ELF-1 (cell line): ENCODE data around the gene ANKIB1.

Experiments used
- DNase-seq: peaks from one replicate; pipeline ENCODE4 v3.0.0-alpha.2; 2016; ENCODE audit warnings: low read depth, low spot score

The ANKIB1 gene

DNA sequence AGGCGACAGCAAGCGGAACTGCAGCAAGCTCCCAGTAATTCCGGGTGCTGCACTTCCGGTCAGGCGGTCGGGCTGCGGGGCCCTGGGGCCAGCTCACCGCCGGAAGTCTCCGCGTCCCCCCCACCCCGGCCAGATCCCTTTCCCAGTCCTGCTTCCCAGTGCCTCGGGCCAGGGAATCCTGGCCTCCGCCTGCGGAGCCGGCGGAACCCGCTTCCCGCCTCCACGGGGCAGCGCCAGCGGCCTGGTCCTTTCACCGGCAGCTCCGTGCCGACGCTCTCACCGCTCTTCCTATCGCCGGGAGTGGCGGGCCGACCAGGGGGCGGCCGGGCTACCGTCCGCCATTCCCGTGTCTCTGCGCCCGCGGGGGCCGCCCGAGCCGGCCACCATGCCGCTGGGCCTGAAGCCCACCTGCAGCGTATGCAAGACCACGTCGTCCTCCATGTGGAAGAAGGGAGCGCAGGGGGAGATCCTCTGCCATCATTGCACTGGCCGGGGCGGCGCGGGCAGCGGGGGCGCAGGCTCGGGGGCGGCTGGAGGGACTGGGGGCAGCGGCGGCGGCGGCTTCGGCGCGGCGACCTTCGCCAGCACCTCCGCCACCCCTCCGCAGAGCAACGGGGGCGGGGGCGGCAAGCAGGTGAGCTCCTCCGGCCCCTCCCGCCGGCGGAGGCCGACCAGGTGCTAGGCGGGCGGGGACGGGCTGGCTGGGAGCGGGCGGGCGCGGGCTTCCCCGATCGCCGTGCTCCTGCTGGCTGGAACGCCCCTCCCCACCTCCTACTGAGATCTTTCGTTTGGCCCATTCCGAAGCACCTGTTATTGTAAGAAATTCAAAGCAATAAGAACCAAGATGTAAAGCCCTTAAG lies 201.8 kb downstream of the ANKIB1 start, which contains the start of gene GATAD1:
GATAD1 (plus strand) TSS at position 138 of the 860 bp plus-strand sequence; CDS start at position 386, 248 bp downstream.
- DNase-seq, result peak; percentile 98

DNA sequence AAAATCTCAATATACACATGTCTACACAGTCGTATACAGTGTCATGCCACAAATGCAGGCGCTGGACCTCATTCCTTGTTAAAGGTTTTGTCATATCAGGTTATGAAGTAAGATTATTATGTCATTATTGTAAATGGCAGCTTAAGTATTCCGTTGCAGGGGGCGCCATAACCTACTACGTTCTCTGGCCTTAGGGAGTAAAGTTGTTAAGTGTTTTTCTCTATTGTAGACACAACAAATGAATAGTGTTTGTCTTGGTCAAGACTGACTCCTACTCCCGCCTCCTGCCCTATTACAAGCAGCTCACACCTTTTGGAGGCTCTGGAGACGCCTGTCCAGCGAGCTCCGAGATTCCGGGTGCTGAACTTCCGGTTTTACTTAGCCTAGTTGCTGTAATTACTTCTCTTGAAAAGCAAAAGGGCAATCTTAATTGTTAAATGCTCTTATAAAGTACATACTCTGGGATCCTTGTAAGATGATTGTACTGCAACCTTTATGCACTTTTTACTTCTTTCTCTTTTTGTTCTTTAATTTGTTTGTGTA lies 202.5 kb downstream of the ANKIB1 start:
- DNase-seq, result peak; percentile 61
